ENCODE data around the gene TGFB3. TPM values are rescaled to one million over a fixed set of nuclear protein-coding genes. Genes with fewer than 3 reads are reported as not detected.

The TGFB3 gene
- total RNA-seq, 1 donor from 2014 or later = 25.4 TPM

DNA sequence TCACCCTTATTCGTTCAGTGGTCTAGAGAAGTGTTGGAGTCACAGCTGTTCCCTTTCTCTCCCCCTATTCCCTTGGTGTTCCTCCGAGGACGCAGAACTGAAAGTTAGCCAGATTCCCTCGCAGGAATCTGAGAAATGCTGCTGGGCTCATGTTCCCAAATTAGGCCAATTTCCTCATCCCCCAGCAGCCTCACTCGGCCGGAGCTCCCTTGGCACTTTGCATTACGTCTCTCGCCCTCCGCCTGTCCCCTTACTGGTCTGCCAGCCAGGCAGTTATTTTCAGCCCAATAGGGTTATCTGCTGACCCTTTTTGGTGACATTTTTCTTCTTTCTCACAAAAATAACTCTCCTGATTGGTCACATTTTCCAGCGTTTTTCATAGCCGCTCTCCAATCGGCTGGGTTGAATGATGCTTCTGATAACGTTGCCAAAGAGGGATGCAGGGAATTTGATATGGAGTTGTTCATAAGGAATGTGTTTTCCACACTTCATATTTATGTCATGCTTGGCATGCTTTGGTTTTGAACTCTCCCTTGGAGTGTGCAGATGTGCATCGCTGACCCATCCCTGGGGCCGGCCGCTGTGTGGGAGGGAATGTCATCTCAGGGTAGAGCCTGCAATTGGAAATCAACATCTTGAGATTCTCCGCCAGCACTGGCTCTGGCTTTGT, 13.7 kb upstream of the TGFB3 start:
- ATAC-seq (peak; percentile 73), DNase-seq (peak; percentile 73)
- H3K27ac ChIP-seq = peak overlapping the region; percentile 42
- peaks cover 45% of the 10 kb centered on the region for H3K36me3 ChIP-seq
- no peaks in the 10 kb centered on the region for H3K27me3 ChIP-seq
- no peaks in the 10 kb centered on the region for H3K9me3 ChIP-seq
- H3K4me3 ChIP-seq = no peak overlapping the region
- TF ChIP-seq, protein P1, sequence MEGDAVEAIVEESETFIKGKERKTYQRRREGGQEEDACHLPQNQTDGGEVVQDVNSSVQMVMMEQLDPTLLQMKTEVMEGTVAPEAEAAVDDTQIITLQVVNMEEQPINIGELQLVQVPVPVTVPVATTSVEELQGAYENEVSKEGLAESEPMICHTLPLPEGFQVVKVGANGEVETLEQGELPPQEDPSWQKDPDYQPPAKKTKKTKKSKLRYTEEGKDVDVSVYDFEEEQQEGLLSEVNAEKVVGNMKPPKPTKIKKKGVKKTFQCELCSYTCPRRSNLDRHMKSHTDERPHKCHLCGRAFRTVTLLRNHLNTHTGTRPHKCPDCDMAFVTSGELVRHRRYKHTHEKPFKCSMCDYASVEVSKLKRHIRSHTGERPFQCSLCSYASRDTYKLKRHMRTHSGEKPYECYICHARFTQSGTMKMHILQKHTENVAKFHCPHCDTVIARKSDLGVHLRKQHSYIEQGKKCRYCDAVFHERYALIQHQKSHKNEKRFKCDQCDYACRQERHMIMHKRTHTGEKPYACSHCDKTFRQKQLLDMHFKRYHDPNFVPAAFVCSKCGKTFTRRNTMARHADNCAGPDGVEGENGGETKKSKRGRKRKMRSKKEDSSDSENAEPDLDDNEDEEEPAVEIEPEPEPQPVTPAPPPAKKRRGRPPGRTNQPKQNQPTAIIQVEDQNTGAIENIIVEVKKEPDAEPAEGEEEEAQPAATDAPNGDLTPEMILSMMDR (IDR thresholded peaks at IDR 0.05) = no peak
- peaks cover 7% of the 10 kb centered on the region for H3K4me1 ChIP-seq
- intact Hi-C loops (cut with DNase I) = no loop called here

- intact Hi-C loops (cut with DNase I) = no loop called here
- ATAC-seq = no peak
- H3K27ac ChIP-seq = no peak overlapping the region
Measured at GRCh38 chr14:75993567-75994041, 11.8 kb upstream of the TGFB3 start.

DNA sequence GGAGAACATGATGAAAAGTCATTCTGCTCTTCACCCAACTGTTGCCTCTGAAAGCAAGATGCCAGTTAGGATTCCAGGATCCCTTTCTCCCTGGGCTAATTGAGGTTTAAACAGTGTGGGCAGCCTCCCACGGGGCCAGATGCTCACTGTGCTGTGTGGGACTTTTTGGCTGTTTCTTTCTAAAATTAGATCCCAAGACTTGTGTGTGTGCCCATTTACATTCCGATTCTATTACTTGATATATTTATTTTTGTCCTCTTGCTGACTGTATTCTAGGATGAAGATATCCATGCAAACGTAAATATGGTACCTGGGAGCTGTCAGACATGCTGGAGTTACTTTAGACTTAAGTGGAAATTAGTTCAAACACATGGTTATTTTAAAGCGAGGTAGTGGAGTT, 10.0 kb upstream of the TGFB3 start:
- peaks cover 16% of the 10 kb centered on the region for H3K36me3 ChIP-seq
- peaks cover 28% of the 10 kb centered on the region for H3K4me1 ChIP-seq
- H3K27ac ChIP-seq = no peak overlapping the region
- no peak for DNase-seq
- intact Hi-C loops (cut with DNase I) = no loop called here
- H3K4me3 ChIP-seq = no peak overlapping the region
- TF ChIP-seq, protein P1 (IDR thresholded peaks at IDR 0.05) = no peak
- H3K9me3 ChIP-seq = no peaks in the 10 kb centered on the region
- ATAC-seq = no peak
- H3K27me3 ChIP-seq = no peaks in the 10 kb centered on the region

More at GRCh38 chr14:75993567-75994041, 11.8 kb upstream of the TGFB3 start:
- H3K4me1 ChIP-seq = peaks cover 16% of the 10 kb centered on the region
- H3K4me3 ChIP-seq = no peak overlapping the region
- peaks cover 30% of the 10 kb centered on the region for H3K36me3 ChIP-seq
- TF ChIP-seq, protein P1 (IDR thresholded peaks at IDR 0.05) = no peak
- no peak for DNase-seq
- H3K9me3 ChIP-seq = no peaks in the 10 kb centered on the region
- H3K27me3 ChIP-seq = no peaks in the 10 kb centered on the region

DNA sequence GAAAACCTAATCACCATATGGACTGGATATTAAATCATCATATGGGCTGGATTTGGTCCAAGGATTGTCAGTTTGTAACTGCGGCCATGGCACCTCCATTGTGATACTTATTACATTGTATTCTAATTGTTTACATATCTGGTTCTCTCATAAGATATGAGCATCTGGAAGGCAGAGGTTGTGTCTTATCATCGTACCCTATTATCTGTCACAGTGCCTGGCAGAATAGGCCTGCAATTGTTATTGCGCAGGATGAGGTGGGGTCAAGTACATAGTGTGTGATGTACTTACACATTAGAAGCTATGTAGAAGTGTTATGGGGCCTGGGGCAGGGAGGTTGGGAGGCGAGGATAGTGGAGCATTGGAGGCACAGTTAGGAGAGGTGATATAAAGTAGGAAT, 8.5 kb upstream of the TGFB3 start:
- peaks cover 38% of the 10 kb centered on the region for H3K4me1 ChIP-seq
- TF ChIP-seq, protein P1 (IDR thresholded peaks at IDR 0.05) = no peak

DNA sequence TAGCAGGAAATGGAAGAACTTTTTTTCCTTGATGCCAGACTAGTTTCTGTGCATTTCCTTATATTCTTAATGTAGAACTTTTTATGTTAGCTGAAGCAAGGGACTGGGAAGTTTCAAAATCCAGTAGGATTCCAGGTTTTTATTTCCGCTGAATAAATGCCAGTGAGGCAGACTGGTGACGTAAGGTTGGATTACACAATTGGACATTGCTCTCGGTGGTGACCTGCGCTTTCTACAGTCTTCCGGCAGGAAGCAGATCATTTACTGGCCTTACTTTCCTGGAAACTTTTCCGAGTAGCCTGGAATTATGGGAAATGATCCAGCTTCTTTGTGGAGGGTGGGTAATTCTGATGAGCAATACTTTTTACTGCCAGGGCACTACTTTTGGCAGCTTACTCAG, 7.3 kb upstream of the TGFB3 start:
- ATAC-seq (peak; percentile 5), DNase-seq (no peak)
- Histone ChIP-seq H3K27me3 (no peaks in the 10 kb centered on the region), H3K27ac (peak overlapping the region; percentile 75), H3K4me3 (no peak overlapping the region), H3K36me3 (peaks cover 15% of the 10 kb centered on the region), H3K4me1 (peaks cover 33% of the 10 kb centered on the region), H3K9me3 (no peaks in the 10 kb centered on the region)
- TF ChIP-seq, protein P1 (IDR thresholded peaks at IDR 0.05) = no peak
- intact Hi-C loops (cut with DNase I) = no loop called here

More for the DNA sequence above, 8.5 kb upstream of the TGFB3 start:
- Histone ChIP-seq H3K4me3 (no peak overlapping the region), H3K27me3 (no peaks in the 10 kb centered on the region), H3K9me3 (no peaks in the 10 kb centered on the region), H3K27ac (no peak overlapping the region), H3K36me3 (peaks cover 15% of the 10 kb centered on the region)
- DNase-seq (no peak), ATAC-seq (no peak)
- intact Hi-C loops (cut with DNase I) = no loop called here
